Caco-2 (cell line): ENCODE data around the gene CNGA3. TPM values are rescaled to one million over a fixed set of nuclear protein-coding genes. Genes with fewer than 3 reads are reported as not detected.

Experiments
- BruUV-seq: library from RNA; stranded (reverse); fragments of 400-500 nt; replicated peaks from 2 replicates; lab custom pipeline; 2021; lab: Mats Ljungman, UMichigan
- CTCF ChIA-PET: fragments of 300-600 bp; sonication (Branson Sonifier 250); formaldehyde crosslinking; loops from one replicate; lab custom pipeline; 2022; ENCODE audit warnings: antibody characterized with exemption; lab: Charles Lee
- POLR2A ChIA-PET: fragments of 300-600 bp; sonication (Branson Sonifier 250); formaldehyde crosslinking; loops from one replicate; lab custom pipeline; 2022; ENCODE audit warnings: antibody characterized with exemption; lab: Charles Lee
- DNase-seq, 2 experiments: peaks; one replicate each; pipeline versions ENCODE4 v3.0.0 to v3.0.0-alpha.2; 2020 to 2022
- H3K27me3 ChIP-seq: replicated peaks from 2 replicates; pipeline ENCODE4 v1.6.0; 2011; ENCODE audit warnings: low read length; ENCODE audit not compliant: control insufficient read depth, insufficient read depth
- H3K36me3 ChIP-seq: 2 replicates; pipeline ENCODE4 v1.5.1; 2011; ENCODE audit warnings: low read length; ENCODE audit not compliant: control insufficient read depth, insufficient read depth
- H3K4me1 ChIP-seq: fragments of 250-450 bp; sonication (Bioruptor Pico); 2 replicates; pipeline ENCODE4 v1.5.1; 2020; ENCODE audit warnings: mild to moderate bottlenecking
- H3K4me3 ChIP-seq: 2 replicates; pipeline ENCODE4 v1.5.1; 2011; ENCODE audit warnings: low read depth, mild to moderate bottlenecking, control low read depth, low read length
- H3K9me3 ChIP-seq: fragments of 250-450 bp; sonication (Bioruptor Pico); 2 replicates; pipeline ENCODE4 v1.5.1; 2020; ENCODE audit warnings: mild to moderate bottlenecking, moderate library complexity
- H3K27ac Mint-ChIP-seq: one replicate; pipeline ENCODE4 v1.8.0; 2022; ENCODE audit warnings: mixed read lengths; ENCODE audit not compliant: unreplicated experiment
- H3K27me3 Mint-ChIP-seq: one replicate; pipeline ENCODE4 v1.8.0; 2022; ENCODE audit warnings: mixed read lengths; ENCODE audit not compliant: insufficient read depth, unreplicated experiment
- H3K36me3 Mint-ChIP-seq: one replicate; pipeline ENCODE4 v1.8.0; 2022; ENCODE audit warnings: mild to moderate bottlenecking, mixed read lengths; ENCODE audit not compliant: insufficient read depth, unreplicated experiment
- H3K4me1 Mint-ChIP-seq: one replicate; pipeline ENCODE4 v1.8.0; 2022; ENCODE audit warnings: low read depth, mixed read lengths; ENCODE audit not compliant: unreplicated experiment
- H3K4me3 Mint-ChIP-seq: one replicate; pipeline ENCODE4 v1.8.0; 2022; ENCODE audit warnings: mild to moderate bottlenecking, moderate library complexity, mixed read lengths; ENCODE audit not compliant: unreplicated experiment
- H3K9me3 Mint-ChIP-seq: one replicate; pipeline ENCODE4 v1.8.0; 2022; ENCODE audit warnings: mixed read lengths; ENCODE audit not compliant: unreplicated experiment
- intact Hi-C: fragments of 100-400 bp; cut with micrococcal nuclease; formaldehyde crosslinking; loops from one replicate; pipeline ENCODE4 v1.10.0; 2022; ENCODE audit not compliant: unreplicated experiment
- total RNA-seq: library from RNA; stranded (reverse); gene quantifications from 2 replicates; pipeline ENCODE4 v1.2.3, GENCODE V29; 2022
- TF ChIP-seq, protein P1 (sequence below), 2 experiments: fragments of 200-600 bp in 1 of 2; IDR thresholded peaks; 1 replicate in 1 of 2; 2 replicates in 1 of 2; pipeline versions ENCODE4 v1.5.1 to v1.8.0; 2011 to 2022; ENCODE audit warnings: antibody characterized with exemption in 1 of 2, control low read depth in 1 of 2, inconsistent platforms in 1 of 2, low read depth in 1 of 2, low read length in 1 of 2, mild to moderate bottlenecking in 1 of 2, moderate library complexity in 1 of 2; ENCODE audit not compliant: insufficient read depth in 1 of 2, severe bottlenecking in 1 of 2, unreplicated experiment in 1 of 2

Gene CNGA3
- total RNA-seq, 1 experiment from 2014 or later = not detected

DNA sequence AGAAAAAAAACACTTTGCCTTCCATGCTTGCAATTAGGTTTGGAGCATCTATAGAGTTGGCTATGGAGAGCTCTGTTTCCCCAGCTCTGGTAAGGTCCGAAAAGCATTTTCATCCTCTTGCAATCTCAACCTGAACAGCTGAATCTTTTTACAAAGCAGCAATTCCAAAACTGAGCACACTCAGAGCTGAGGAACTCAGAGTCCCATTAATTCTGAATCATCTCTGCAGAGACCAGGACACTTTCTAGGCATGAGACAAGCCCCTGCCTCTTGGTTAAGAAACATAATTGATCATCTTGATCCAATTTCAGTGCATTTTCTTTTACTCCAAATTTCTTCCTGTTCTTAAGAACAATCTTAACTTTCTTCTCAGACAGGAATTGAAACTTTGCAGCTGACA lies 4.2 kb downstream of the CNGA3 start:
- H3K27ac Mint-ChIP-seq = no peak overlapping the region
- DNase-seq = no peak
- no peaks in the 10 kb centered on the region for H3K4me1 Mint-ChIP-seq
- BruUV-seq = no TSS peak
- H3K4me3 Mint-ChIP-seq = no peak overlapping the region
- no peaks in the 10 kb centered on the region for H3K36me3 Mint-ChIP-seq
- no peaks in the 10 kb centered on the region for H3K9me3 ChIP-seq
- intact Hi-C loops = no loop called here
- ChIA-PET CTCF (no interaction called here), POLR2A (no interaction called here)
- no peaks in the 10 kb centered on the region for H3K27me3 ChIP-seq
- no peaks in the 10 kb centered on the region for H3K36me3 ChIP-seq
- H3K4me3 ChIP-seq = no peak overlapping the region
- TF ChIP-seq, protein P1, sequence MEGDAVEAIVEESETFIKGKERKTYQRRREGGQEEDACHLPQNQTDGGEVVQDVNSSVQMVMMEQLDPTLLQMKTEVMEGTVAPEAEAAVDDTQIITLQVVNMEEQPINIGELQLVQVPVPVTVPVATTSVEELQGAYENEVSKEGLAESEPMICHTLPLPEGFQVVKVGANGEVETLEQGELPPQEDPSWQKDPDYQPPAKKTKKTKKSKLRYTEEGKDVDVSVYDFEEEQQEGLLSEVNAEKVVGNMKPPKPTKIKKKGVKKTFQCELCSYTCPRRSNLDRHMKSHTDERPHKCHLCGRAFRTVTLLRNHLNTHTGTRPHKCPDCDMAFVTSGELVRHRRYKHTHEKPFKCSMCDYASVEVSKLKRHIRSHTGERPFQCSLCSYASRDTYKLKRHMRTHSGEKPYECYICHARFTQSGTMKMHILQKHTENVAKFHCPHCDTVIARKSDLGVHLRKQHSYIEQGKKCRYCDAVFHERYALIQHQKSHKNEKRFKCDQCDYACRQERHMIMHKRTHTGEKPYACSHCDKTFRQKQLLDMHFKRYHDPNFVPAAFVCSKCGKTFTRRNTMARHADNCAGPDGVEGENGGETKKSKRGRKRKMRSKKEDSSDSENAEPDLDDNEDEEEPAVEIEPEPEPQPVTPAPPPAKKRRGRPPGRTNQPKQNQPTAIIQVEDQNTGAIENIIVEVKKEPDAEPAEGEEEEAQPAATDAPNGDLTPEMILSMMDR (IDR thresholded peaks at IDR 0.05; ENCODE audit: insufficient read depth in 1 of 2, low read depth in 1 of 2, low read length in 1 of 2, severe bottlenecking in 1 of 2, unreplicated experiment in 1 of 2) = no peak
- H3K9me3 Mint-ChIP-seq = peaks cover 9% of the 10 kb centered on the region
- H3K27me3 Mint-ChIP-seq = peaks cover 7% of the 10 kb centered on the region
- no peaks in the 10 kb centered on the region for H3K4me1 ChIP-seq

DNA sequence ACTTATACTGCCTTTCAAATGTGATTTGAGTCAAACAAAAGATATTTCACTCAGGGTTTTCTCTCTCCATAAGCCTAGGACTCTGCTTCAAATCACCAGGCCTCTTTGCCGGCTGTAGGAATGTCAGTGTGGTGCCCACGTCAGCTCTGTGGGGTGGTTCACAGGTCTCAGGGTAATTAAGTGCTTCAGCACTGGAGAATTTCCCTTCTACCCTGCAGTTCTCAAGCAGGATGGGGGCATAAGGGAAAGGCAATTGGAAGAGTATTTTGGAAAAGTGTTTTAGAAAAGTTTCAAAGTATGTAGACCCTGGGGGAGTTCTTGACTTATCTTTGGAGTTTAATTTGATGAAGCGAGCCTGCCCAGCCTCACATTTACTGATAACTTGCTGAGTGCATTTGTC lies 9.6 kb downstream of the CNGA3 start:
- intact Hi-C loops = no loop called here
- no peaks in the 10 kb centered on the region for H3K36me3 Mint-ChIP-seq
- H3K36me3 ChIP-seq = no peaks in the 10 kb centered on the region
- no peaks in the 10 kb centered on the region for H3K4me1 ChIP-seq
- peaks cover 21% of the 10 kb centered on the region for H3K4me1 Mint-ChIP-seq
- no peak overlapping the region for H3K4me3 ChIP-seq
- TF ChIP-seq, protein P1 (IDR thresholded peaks at IDR 0.05; ENCODE audit: insufficient read depth in 1 of 2, low read depth in 1 of 2, low read length in 1 of 2, severe bottlenecking in 1 of 2, unreplicated experiment in 1 of 2) = no peak
- peak overlapping the region; percentile 31 for H3K27ac Mint-ChIP-seq
- POLR2A ChIA-PET = no interaction called here
- H3K27me3 Mint-ChIP-seq = no peaks in the 10 kb centered on the region
- H3K9me3 ChIP-seq = no peaks in the 10 kb centered on the region
- no peak for DNase-seq
- BruUV-seq = no TSS peak
- CTCF ChIA-PET = no interaction called here
- no peak overlapping the region for H3K4me3 Mint-ChIP-seq
- H3K9me3 Mint-ChIP-seq = peaks cover 9% of the 10 kb centered on the region
- H3K27me3 ChIP-seq = no peaks in the 10 kb centered on the region

DNA sequence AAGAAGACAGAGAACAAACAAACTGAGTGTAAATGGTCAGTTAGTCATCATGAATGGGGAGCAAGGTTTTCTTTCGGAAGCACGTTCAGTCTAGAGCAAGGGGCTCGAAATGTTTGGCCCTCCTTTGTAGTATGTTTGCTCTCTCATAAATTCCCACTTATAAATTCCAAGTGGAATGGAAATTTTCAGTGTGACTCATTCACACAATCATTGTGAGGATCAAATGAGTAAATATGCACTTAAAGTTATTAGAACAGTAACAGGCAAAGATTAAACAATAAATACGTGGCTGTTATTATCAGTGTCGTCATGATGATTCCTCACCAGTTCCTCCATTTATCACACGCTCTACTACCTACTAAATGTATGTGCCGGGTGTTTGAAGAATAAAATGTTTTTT lies 10.5 kb downstream of the CNGA3 start:
- H3K36me3 Mint-ChIP-seq = no peaks in the 10 kb centered on the region
- H3K36me3 ChIP-seq = no peaks in the 10 kb centered on the region
- peak overlapping the region; percentile 45 for H3K4me3 Mint-ChIP-seq
- no TSS peak for BruUV-seq
- no peaks in the 10 kb centered on the region for H3K27me3 Mint-ChIP-seq
- intact Hi-C loops = no loop called here
- CTCF ChIA-PET = no interaction called here
- DNase-seq = peak in 1 of 2 experiments; percentile 38
- no peaks in the 10 kb centered on the region for H3K9me3 ChIP-seq
- no peak overlapping the region for H3K4me3 ChIP-seq
- H3K4me1 ChIP-seq = no peaks in the 10 kb centered on the region
- POLR2A ChIA-PET = no interaction called here
- peak overlapping the region; percentile 31 for H3K27ac Mint-ChIP-seq
- no peaks in the 10 kb centered on the region for H3K27me3 ChIP-seq
- H3K4me1 Mint-ChIP-seq = peaks cover 21% of the 10 kb centered on the region
- TF ChIP-seq, protein P1 (IDR thresholded peaks at IDR 0.05; ENCODE audit: insufficient read depth in 1 of 2, low read depth in 1 of 2, low read length in 1 of 2, severe bottlenecking in 1 of 2, unreplicated experiment in 1 of 2) = no peak
- peaks cover 6% of the 10 kb centered on the region for H3K9me3 Mint-ChIP-seq
